Rectal smooth muscle tissue (tissue), 1 donor: ENCODE results near the gene MAP3K13.
"Not testable (repeated sequence)": the region's sequence is repeated elsewhere in the genome, so short reads cannot be mapped to it uniquely, and the experiment has no call there.

ENCODE experiments used
- H3K27ac ChIP-seq: one replicate; pipeline ENCODE4 v1.7.0; 2013; ENCODE audit warnings: low read depth, low read length, inconsistent platforms
- H3K27me3 ChIP-seq: one replicate; pipeline ENCODE4 v1.7.0; 2013; ENCODE audit warnings: low read length; ENCODE audit not compliant: control insufficient read depth, insufficient read depth
- H3K36me3 ChIP-seq: one replicate; pipeline ENCODE4 v1.7.0; 2013; ENCODE audit warnings: low read length; ENCODE audit not compliant: control insufficient read depth, insufficient read depth
- H3K4me1 ChIP-seq: one replicate; pipeline ENCODE4 v1.7.0; 2013; ENCODE audit warnings: low read length; ENCODE audit not compliant: control insufficient read depth, insufficient read depth
- H3K4me3 ChIP-seq: one replicate; pipeline ENCODE4 v1.7.0; 2013; ENCODE audit warnings: low read length
- H3K9ac ChIP-seq: one replicate; pipeline ENCODE4 v1.7.0; 2013; ENCODE audit warnings: low read length

The MAP3K13 gene

GRCh38 chr3:185382154-185382553, 19.2 kb downstream of the MAP3K13 start:
- H3K27me3 ChIP-seq, result no peaks in the 10 kb centered on the region
- no peak overlapping the region for H3K27ac ChIP-seq
- no peak overlapping the region for H3K9ac ChIP-seq
- no peak overlapping the region for H3K4me3 ChIP-seq
- H3K4me1 ChIP-seq, result no peaks in the 10 kb centered on the region
- H3K36me3 ChIP-seq, result no peaks in the 10 kb centered on the region

GRCh38 chr3:185386515-185386914, 23.6 kb downstream of the MAP3K13 start:
- not testable (repeated sequence) for H3K36me3 ChIP-seq, H3K9ac ChIP-seq, H3K27ac ChIP-seq, H3K27me3 ChIP-seq, H3K4me3 ChIP-seq, H3K4me1 ChIP-seq

- Histone ChIP-seq H3K4me3 (no peak overlapping the region), H3K9ac (no peak overlapping the region), H3K27ac (no peak overlapping the region), H3K27me3 (no peaks in the 10 kb centered on the region), H3K36me3 (no peaks in the 10 kb centered on the region), H3K4me1 (no peaks in the 10 kb centered on the region)
Measured at GRCh38 chr3:185387646-185388045, 24.7 kb downstream of the MAP3K13 start.

- no peak overlapping the region for H3K9ac ChIP-seq
- H3K4me3 ChIP-seq, result no peak overlapping the region
- H3K36me3 ChIP-seq, result no peaks in the 10 kb centered on the region
- no peak overlapping the region for H3K27ac ChIP-seq
- no peaks in the 10 kb centered on the region for H3K4me1 ChIP-seq
- H3K27me3 ChIP-seq, result no peaks in the 10 kb centered on the region
Measured at GRCh38 chr3:185393055-185393454, 30.1 kb downstream of the MAP3K13 start.

GRCh38 chr3:185397676-185398075, 34.7 kb downstream of the MAP3K13 start:
- H3K27ac ChIP-seq, result no peak overlapping the region
- H3K36me3 ChIP-seq, result no peaks in the 10 kb centered on the region
- no peaks in the 10 kb centered on the region for H3K27me3 ChIP-seq
- no peak overlapping the region for H3K9ac ChIP-seq
- H3K4me1 ChIP-seq, result no peaks in the 10 kb centered on the region
- no peak overlapping the region for H3K4me3 ChIP-seq

GRCh38 chr3:185399737-185400667, 37.1 kb downstream of the MAP3K13 start:
- Histone ChIP-seq H3K9ac (no peak overlapping the region), H3K36me3 (no peaks in the 10 kb centered on the region), H3K4me3 (no peak overlapping the region), H3K4me1 (no peaks in the 10 kb centered on the region), H3K27ac (no peak overlapping the region), H3K27me3 (no peaks in the 10 kb centered on the region)

- Histone ChIP-seq H3K9ac (no peak overlapping the region), H3K27me3 (no peaks in the 10 kb centered on the region), H3K27ac (no peak overlapping the region), H3K4me1 (no peaks in the 10 kb centered on the region), H3K4me3 (no peak overlapping the region), H3K36me3 (no peaks in the 10 kb centered on the region)
Measured at GRCh38 chr3:185400866-185401265, 37.9 kb downstream of the MAP3K13 start.

GRCh38 chr3:185401319-185401955, 38.5 kb downstream of the MAP3K13 start:
- Histone ChIP-seq H3K4me3 (no peak overlapping the region), H3K4me1 (no peaks in the 10 kb centered on the region), H3K36me3 (no peaks in the 10 kb centered on the region), H3K27ac (no peak overlapping the region), H3K9ac (no peak overlapping the region), H3K27me3 (no peaks in the 10 kb centered on the region)

- H3K9ac ChIP-seq, result no peak overlapping the region
- H3K36me3 ChIP-seq, result no peaks in the 10 kb centered on the region
- H3K4me3 ChIP-seq, result no peak overlapping the region
- H3K4me1 ChIP-seq, result no peaks in the 10 kb centered on the region
- H3K27ac ChIP-seq, result no peak overlapping the region
- no peaks in the 10 kb centered on the region for H3K27me3 ChIP-seq
Measured at GRCh38 chr3:185402561-185402960, 39.6 kb downstream of the MAP3K13 start.

- Histone ChIP-seq H3K36me3 (no peaks in the 10 kb centered on the region), H3K4me1 (no peaks in the 10 kb centered on the region), H3K27ac (no peak overlapping the region), H3K4me3 (no peak overlapping the region), H3K27me3 (no peaks in the 10 kb centered on the region), H3K9ac (no peak overlapping the region)
Measured at GRCh38 chr3:185403002-185403401, 40.1 kb downstream of the MAP3K13 start.

- Histone ChIP-seq H3K27ac (no peak overlapping the region), H3K36me3 (no peaks in the 10 kb centered on the region), H3K4me3 (no peak overlapping the region), H3K4me1 (no peaks in the 10 kb centered on the region), H3K27me3 (no peaks in the 10 kb centered on the region), H3K9ac (no peak overlapping the region)
Measured at GRCh38 chr3:185405243-185405642, 42.3 kb downstream of the MAP3K13 start.

- H3K36me3 ChIP-seq, result no peaks in the 10 kb centered on the region
- no peak overlapping the region for H3K27ac ChIP-seq
- H3K4me3 ChIP-seq, result no peak overlapping the region
Measured at GRCh38 chr3:185405664-185406063, 42.7 kb downstream of the MAP3K13 start.

More at GRCh38 chr3:185405664-185406063, 42.7 kb downstream of the MAP3K13 start:
- H3K27me3 ChIP-seq, result no peaks in the 10 kb centered on the region
- H3K4me1 ChIP-seq, result no peaks in the 10 kb centered on the region
- H3K9ac ChIP-seq, result no peak overlapping the region
